Activated naive CD4-positive, alpha-beta T cell treated with anti-CD3 and anti-CD28 coated beads, Interleukin-2, amount 50 U/mL, for 16 hours (primary cell): ENCODE results near the gene BUB1.
A peak's percentile ranks its signal among the peaks of the same experiment; 100 is the strongest.
"Not testable (repeated sequence)": the region's sequence is repeated elsewhere in the genome, so short reads cannot be mapped to it uniquely, and the experiment has no call there.

Source experiments
- DNase-seq: peaks from one replicate; pipeline ENCODE4 v3.0.0-alpha.2; 2020

BUB1 gene

DNA sequence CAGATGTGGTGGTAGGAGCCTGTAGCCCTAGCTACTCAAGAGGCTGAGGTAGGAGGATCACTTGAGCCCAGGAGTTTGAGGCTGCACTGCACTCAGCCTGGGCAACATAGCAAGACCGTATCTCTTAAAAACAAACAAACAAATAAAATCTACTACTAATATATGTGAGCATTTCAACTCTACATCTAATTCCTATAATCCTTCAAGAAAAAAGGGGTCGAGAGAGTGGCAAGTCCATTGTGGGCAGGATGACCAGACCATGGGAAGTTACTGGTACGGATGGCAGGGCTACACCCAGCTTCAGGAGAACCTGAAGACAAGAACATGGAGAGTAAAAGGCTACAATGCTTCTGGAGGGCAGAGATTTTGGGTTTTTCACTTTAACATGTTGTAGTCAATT, 24.0 kb downstream of the BUB1 start:
- no peak for DNase-seq

DNA sequence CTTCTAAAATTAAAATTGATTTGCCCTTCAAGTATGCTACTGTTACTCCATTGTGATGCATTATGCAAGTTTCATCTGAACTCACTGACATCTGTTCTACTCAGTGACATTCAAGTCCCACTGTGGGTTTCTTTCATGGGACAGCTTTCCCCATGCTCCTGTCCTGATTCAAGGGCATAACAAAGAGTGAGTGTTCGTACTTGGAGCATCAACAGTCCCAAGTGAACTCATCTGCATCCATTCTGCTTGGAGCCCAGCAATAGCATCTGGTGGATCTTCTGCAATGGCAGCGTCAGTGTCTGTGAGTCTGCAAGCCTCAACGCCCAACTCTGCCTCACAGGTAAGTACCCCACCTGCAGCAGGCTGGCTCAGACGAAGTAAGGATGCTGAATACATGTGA, 27.5 kb downstream of the BUB1 start:
- no peak for DNase-seq

DNA sequence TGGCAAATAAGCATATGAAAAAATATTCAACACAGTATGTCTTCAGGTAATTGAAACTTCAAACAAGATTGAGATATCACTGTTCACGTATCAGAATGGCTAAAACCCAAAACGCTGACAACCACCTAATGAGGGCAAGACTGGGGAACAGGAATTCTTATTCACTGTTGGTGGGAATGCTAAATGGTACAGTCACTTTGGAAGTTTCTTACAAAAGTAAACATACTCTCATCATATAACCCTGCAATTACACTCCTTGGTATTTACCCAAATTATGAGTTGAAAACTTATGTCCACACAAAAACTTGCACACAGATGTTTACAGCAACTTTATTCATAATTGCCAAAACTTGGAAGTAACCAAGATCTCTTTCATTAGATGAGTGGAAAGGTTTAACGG, 30.1 kb downstream of the BUB1 start:
- no peak for DNase-seq

DNA sequence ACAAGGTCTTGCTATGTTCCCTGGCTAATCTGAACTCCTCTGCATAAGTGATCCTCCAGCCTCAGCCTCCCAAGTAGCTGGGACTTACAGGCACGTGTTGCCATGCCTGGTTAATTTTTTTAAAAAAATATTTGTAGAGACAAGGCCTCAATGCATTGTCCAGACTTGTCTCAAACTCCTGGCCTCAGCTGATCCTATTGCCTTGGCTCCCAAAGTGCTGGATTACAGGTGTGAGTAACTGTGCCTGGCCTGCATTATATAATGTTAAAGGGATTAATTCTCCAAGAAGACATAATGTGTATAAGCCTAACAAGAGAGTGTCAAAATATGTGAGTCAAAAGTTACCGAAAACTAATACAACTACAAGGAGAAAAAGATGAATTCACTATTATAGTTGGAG, 32.2 kb downstream of the BUB1 start:
- no peak for DNase-seq

DNA sequence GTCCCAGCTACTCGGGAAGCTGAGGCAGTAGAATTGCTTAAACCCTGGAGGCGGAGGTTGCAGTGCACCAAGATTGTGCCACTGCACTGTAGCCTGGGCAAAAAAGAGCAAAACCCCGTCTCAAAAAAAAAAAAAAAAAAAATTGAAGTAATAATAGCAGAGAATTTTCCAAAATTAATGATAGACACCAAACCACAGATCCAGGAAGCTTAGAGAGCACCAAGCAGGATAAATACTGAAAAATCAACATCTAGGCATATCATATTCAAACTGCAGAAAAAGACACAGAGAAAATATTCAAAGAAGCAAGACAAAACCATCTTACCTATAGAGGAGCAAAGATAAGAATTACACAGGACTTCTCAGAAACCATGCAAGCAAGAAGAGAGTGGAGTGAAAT, 33.5 kb downstream of the BUB1 start:
- no peak for DNase-seq

DNA sequence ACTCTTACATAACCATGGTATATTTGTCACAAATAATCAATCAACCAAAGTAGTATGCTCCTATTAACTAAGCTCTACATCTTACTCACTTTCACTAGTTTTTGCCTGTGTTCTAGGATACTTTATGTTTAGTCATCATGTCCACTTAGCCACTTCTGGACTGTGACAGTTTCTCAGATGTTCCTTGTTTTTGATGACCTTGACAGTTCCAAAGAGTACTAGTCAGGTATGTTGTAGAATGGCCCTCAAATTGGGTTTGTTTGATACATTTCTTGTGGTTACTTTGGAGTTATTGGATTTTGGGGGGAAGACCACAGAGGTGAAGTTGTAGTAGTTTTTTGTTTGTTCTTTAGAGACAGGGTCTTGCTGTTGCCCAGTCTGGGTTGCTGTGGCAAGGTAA, 35.5 kb downstream of the BUB1 start:
- DNase-seq, result no peak

DNA sequence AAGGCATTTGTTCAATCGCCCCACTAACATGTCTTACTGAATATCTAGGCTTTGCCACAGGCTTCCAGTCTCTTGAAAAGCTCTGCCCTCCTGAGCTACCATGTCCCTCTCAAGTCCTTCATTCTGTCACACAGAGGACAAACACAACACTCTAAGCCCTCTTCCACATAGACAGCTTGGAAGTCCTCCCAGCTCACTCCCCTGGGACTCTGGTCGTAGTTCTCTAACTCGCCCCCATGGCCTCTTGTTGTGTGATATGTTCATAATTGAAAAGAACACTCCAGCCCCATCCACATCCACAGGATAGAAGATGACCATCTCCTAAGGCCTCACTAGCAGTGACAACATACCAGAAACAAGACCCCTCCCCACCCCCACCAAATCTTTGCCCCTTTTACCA, 37.9 kb downstream of the BUB1 start:
- DNase-seq, result no peak

DNA sequence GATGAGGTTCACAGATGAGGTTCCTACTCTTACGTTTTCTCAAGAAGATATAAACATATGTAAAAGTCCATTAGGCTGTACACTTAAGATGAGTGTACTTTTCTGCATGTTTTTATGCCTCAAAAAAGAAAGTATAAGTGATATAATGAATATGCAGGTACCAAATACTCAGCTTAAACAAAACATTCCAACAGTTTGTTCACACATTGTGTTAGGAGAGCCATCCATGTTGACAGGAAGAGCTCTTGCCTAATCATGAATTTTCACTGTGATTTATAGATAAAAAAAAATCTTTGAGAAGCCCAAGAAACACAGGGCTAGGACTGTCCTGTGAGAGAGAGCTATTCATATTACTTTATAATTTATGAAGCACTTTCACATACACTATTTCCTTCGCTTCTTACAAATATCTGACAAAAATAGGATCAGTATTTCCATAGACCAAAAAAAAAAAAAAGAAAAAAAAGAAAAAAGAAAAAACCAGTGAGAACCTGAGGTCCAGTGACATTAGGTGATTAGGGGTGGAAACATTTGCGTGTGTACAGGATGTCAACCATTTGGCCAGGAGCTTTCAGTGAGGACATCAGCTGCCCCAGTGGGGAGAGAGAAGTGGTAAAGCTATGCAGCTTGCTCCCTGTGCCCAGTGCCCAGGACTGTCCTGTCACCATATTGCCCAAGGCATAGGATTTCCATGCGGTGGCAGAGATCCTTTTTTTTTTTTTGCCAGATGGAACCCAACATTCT, 38.7 kb downstream of the BUB1 start:
- DNase-seq, result no peak

DNA sequence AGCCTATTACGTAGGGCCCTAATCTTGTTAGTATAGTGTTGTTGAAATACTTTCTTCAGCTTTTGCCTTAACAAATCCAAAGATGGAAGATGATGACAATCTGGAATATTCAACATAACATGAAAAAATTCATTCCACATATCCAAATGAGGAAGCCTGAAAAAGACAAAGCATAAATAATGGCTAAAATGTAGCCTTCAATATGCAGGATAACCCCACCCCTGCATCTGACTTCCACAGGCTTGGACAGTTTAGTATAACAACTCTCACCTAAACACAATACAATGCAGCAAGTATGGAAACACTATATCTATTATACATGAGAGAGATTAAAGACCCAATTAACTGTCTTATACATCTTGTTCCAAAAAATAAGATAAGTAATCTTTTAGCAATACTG, 39.9 kb downstream of the BUB1 start:
- DNase-seq, result no peak

DNA sequence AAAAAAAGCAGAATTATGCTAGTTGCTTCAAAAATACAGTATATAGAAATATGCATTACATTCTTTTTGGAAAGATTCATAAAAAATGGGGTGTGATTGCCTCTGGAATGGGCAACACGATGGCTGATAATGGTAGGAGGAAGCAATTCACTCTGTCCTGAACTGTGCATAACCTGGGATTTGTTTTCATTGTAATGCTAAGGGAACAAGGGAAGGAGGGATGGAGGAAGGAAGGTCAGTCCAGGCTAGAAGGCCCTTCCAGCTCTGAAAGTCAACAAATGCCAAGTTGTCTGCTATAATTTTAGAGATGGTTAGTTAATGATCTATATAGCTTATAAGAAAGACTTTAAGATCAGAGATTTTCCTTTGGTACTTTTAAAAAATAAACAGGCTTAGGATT, 40.8 kb downstream of the BUB1 start:
- DNase-seq, result no peak

DNA sequence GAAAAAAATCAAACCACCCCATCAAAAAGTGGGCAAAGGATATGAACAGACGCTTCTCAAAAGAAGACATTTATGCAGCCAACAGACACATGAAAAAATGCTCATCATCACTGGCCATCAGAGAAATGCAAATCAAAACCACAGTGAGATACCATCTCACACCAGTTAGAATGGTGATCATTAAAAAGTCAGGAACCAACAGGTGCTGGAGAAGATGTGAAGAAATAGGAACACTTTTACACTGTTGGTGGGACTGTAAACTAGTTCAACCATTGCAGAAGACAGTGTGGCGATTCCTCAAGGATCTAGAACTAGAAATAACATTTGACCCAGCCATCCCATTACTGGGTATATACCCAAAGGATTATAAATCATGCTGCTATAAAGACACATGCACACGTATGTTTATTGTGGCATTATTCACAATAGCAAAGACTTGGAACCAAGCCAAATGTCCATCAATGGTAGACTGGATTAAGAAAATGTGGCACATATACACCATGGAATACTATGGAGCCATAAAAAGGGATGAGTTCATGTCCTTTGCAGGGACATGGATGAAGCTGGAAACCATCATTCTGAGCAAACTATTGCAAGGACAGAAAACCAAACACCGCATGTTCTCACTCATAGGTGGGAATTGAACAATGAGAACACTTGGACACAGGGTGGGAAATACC, 41.8 kb downstream of the BUB1 start:
- not testable (repeated sequence) for DNase-seq

DNA sequence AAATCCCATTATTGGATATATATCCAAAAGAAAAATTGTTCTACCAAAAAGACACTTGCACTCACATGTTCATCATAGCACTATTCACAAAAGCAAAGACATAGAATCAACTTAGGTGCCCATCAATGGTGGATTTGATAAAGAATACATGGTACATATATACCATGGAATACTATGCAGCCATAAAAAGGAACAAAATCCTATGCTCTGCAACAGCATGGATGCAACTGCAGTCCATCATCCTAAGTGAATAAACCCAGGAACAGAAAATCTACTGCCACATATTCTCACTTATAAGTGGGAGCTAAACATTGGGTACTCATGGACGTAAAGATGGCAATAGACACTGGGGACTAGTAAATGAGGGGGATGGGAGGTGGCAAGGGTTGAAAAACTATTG, 50.5 kb downstream of the BUB1 start:
- DNase-seq, result not testable (repeated sequence)

DNA sequence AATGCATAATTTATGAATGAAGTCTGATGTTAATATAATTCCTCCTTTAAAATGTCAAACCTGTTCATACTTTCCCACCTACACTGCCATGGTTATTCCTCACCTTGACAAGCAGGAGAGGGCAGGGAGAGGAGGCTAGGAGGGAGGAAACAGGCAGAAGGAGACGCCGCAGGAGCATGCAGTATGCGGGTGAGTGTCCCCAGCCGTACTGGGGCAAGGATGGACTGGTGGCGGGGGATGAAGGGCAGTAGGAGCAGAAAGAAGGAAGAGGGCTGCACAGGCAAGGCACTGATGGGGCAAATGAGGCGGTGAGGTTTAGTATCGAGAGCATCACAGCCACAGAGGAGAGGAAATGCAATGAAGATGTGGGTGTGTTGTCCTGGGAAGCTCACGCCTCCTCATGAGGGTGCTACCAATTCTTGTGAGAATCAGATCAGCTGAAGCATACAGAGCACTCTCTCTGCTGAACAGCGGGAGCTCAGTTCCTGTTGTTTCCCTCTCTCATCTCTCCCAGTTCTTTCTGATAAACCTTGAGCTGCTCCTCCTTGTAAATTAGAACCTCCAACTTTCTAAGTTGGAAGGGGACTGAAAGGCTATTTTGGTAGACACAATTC, 58.4 kb downstream of the BUB1 start:
- DNase-seq, result not testable (repeated sequence)

DNA sequence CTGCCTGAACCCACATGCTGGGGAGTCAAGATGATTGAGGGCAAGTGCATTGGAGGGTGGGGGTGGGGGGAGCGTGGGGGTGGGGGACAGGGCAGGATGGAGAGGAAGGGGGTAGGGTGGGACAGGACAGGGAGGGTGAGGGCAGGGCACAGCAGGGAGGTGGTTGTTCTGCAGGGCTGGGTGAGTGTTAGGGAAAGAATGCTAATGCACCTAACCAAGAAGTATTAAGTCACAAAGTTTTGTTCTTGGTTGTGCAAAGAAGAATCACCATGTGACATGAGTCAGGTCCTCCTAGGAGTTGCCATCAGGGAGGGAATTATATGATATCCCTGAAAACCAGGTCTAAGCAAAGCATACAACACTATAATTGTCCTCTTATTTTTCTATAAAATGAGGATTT, 63.9 kb downstream of the BUB1 start:
- not testable (repeated sequence) for DNase-seq

DNA sequence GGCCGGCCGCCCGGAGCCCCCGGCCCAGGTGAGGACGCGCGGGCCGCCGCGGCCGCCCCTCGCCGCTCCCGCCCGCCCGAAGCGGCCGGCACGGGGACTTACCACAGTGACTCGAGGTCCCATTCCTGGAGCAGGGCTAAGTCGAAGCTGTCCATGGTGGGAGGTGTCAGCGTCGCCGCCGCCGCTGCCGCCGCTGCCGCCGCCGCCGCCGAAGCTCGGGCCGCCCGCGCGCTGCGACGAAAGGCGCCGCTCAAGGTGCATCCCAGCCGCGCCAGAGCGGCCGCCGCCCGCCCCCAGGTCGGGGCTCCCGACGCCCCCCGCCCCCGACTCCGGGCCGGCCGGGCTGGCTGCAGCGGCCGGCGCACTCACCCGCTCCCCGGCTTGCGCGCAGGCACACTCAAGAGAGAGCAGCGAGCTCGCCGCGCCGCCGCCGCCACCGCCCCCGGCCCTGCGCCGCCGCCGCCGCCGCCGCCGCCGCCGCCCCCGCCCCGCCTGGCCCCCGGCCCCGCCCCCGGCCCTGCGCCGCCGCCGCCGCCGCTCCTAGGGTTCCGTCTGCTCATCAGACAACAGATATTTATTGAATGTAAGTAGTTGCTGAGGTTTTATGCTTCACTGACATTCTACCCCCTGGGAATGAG, 67.1 kb downstream of the BUB1 start:
- peak; percentile 31 for DNase-seq

DNA sequence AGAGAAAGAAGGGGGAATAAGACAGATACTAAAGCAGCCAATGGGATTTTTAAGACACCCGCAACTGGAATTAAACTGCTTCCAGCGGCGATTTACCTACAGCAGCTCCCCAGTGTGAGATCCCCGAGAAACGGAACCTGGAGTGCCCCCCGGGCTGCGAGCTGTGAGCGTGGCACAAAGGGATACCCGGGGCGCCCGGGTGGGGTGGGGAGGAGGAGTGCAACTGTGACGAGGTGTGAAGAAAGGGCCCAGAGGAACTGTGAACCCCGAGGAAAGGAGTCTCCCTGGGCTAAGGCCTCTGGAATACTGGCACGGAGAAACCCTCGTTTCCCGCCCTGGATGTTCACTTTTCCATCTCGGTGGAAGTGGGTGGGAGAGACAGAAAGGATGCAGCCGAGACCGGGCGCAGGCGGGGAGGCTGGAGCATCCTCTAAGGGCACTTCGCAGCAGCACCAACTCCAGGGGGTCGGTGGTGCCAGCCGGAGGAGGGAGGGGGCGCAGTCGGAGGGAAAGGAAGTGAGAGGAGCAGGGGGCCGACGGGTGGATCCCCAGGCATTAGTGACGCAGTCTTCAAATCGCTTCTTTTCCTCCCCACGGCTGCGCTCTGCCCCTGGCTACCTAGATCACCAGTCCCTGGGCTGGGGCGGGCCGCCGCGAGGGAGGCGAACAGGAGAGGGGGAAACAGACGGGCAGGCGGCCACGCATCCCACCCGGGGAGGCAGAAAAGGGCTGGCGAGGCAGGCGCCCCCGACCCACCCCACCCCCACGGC, 67.8 kb downstream of the BUB1 start:
- not testable (repeated sequence) for DNase-seq

DNA sequence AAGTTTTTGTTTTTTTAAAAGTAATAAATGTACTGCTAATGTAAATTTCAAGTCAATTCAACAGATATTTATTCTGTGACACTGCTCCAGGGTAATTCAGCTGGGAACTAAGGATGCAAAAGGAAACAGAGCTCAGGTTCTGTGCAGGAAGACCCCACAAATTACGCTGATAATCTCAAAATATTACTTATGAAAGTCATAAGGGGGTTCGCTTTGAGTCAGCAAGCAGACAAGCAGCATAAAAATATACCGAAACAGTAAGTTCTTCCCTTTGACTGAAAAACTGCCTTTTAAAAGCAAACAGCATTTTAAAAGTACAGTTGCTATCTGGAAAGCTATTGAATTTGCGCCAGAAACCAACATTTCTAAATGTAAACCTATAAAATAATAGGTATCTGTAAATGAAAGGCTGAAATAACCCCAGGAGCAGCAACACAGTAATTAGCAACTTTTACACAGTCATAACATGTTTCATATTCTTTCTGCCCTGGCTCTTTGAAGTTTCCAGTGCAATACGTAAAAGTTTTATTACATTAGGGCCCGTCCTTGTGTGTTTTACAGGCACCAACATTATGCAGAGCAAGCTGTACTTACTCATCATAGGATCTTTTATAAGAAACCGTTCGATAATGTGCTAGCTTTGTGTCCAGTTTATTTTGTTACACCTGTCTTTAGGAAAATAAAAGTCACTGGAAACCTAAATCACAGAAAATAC, 68.9 kb downstream of the BUB1 start:
- not testable (repeated sequence) for DNase-seq

DNA sequence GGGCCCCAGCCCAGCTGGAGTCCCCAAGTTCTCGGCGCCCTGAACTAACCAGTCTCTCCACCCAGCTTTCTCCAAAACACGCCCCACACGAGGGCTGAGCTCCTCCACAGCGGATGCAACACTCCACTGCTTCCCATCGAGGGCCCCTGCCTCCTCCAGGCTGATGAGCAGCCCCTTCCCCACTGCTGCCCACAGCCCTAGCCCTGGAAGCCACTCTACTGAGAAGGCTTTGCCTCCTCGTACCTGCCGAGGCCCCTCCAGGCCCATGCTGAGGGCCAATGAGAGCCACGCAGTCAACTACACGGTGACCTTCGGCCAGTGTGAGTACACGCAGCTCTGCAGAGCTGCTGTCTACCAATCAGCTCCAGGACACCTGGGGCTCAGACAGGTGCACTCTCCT, 72.8 kb downstream of the BUB1 start:
- DNase-seq, result not testable (repeated sequence)

DNA sequence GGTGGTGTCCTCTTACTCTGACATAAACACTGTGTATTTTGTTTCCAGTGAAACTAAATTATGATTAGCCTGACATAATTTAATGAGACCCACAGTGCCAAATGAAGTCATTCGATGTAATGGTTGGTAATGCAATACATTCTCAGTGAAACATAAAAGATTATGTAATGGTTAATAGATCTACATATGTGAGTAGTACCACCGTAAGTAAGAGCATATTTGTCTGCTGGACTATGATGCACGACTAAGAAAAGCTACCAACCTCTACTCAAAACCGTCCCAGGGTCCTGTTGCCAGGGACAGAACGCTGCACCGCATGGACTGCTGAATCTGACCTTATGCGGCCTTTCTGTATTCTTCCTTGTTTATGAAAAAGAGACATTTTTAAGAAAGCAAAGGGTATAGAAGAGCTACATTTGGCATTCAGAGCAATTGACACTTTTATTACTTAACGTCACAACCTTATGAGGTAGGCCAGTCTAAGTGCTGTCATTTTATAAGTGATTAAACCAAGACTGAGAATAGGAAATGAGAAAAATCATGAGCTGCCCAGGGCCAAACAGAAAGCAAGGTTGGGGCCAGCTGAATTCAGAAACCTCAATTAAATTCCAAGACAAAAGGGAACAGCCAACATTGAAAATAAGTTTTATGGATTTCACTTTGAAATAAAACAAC, 73.8 kb downstream of the BUB1 start:
- not testable (repeated sequence) for DNase-seq

DNA sequence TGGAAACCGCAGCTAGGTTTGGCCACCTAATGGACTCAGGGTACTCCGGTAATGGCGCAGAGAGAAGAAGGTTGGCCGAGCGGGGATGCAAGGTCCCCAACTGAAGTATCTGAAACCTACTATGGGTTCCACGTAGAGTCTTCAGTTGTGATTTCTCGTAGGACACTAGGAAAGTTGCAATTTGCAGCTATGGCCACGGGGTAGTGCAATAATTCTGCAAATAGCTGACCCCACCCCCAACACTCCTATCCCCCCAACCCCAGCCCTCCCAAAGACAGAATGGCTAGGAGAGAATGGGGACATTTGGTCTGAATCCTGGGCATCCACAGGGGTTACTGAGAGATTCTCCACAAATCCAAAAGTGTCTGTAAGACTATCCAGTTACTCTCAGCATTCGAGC, 75.7 kb downstream of the BUB1 start:
- not testable (repeated sequence) for DNase-seq

DNA sequence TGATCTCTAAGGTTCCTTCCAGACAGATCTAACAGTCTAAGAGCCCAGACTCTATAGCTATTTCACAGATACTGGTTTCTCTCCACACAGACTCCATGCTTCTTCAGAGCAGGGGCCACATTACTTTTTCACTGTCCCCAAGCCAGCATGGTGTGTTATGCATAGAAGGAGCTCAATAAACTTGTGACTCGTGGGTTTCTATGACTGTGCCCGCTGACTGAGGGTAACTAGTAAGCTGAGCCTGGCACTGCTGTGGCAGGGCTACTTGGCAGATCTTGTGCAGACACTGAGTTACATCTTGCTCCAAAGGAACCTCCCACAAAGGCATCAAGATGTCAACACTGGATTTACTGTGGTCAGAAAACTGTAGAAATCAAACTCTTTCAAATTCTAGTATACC, 85.9 kb downstream of the BUB1 start:
- DNase-seq, result not testable (repeated sequence)
